Measurements from ENCODE around the gene ITGA1. TPM values are rescaled to one million over a fixed set of nuclear protein-coding genes. Genes with fewer than 3 reads are reported as not detected.

Gene ITGA1
- total RNA-seq, 3 donors from 2014 or later: 2.1 to 6.3 (median 4.7) TPM

GRCh38 chr5:52783226-52783959 lies 4.3 kb upstream of the ITGA1 start:
- peaks cover 18% of the 10 kb centered on the region for H3K4me1 Mint-ChIP-seq (ENCODE audit: low read depth)
- no peaks in the 10 kb centered on the region for H3K36me3 Mint-ChIP-seq (ENCODE audit: insufficient read depth)
- no peaks in the 10 kb centered on the region for H3K9me3 Mint-ChIP-seq
- no peak overlapping the region for H3K4me3 Mint-ChIP-seq
- peaks cover 10% of the 10 kb centered on the region for H3K27me3 Mint-ChIP-seq (ENCODE audit: low read depth)
- DNase-seq (no peak), ATAC-seq (no peak)

- no peak for ATAC-seq
- peaks cover 19% of the 10 kb centered on the region for H3K4me1 Mint-ChIP-seq (ENCODE audit: low read depth)
- H3K36me3 Mint-ChIP-seq (ENCODE audit: insufficient read depth): no peaks in the 10 kb centered on the region
- no peak for DNase-seq
- no peaks in the 10 kb centered on the region for H3K9me3 Mint-ChIP-seq
- no peak overlapping the region for H3K4me3 Mint-ChIP-seq
- H3K27me3 Mint-ChIP-seq (ENCODE audit: low read depth): peaks cover 10% of the 10 kb centered on the region
Measured at GRCh38 chr5:52784737-52785136, 3.0 kb upstream of the ITGA1 start.

- ATAC-seq (no peak), DNase-seq (no peak)
- peaks cover 10% of the 10 kb centered on the region for H3K27me3 Mint-ChIP-seq (ENCODE audit: low read depth)
- H3K36me3 Mint-ChIP-seq (ENCODE audit: insufficient read depth): no peaks in the 10 kb centered on the region
- no peaks in the 10 kb centered on the region for H3K9me3 Mint-ChIP-seq
- H3K4me3 Mint-ChIP-seq: peak overlapping the region; percentile 47
- peaks cover 28% of the 10 kb centered on the region for H3K4me1 Mint-ChIP-seq (ENCODE audit: low read depth)
Measured at GRCh38 chr5:52786391-52786790, 1.3 kb upstream of the ITGA1 start.

- Mint-ChIP-seq H3K9me3 (no peaks in the 10 kb centered on the region), H3K4me1 (ENCODE audit: low read depth) (peaks cover 28% of the 10 kb centered on the region), H3K4me3 (peak overlapping the region; percentile 89), H3K36me3 (ENCODE audit: insufficient read depth) (no peaks in the 10 kb centered on the region), H3K27me3 (ENCODE audit: low read depth) (peaks cover 10% of the 10 kb centered on the region)
- ATAC-seq: no peak
- peak; percentile 45 for DNase-seq
Measured at GRCh38 chr5:52786949-52787599, 642 bp upstream of the ITGA1 start.

GRCh38 chr5:52788505-52788821 lies 747 bp downstream of the ITGA1 start:
- no peak for ATAC-seq
- DNase-seq: no peak

GRCh38 chr5:52789378-52789777 lies 1.7 kb downstream of the ITGA1 start:
- H3K9me3 Mint-ChIP-seq: no peaks in the 10 kb centered on the region
- peak overlapping the region; percentile 89 for H3K4me3 Mint-ChIP-seq
- H3K4me1 Mint-ChIP-seq (ENCODE audit: low read depth): peaks cover 28% of the 10 kb centered on the region
- peaks cover 10% of the 10 kb centered on the region for H3K27me3 Mint-ChIP-seq (ENCODE audit: low read depth)
- ATAC-seq (no peak), DNase-seq (no peak)
- no peaks in the 10 kb centered on the region for H3K36me3 Mint-ChIP-seq (ENCODE audit: insufficient read depth)

More at GRCh38 chr5:52788505-52788821, 747 bp downstream of the ITGA1 start:
- no peaks in the 10 kb centered on the region for H3K9me3 Mint-ChIP-seq
- no peaks in the 10 kb centered on the region for H3K36me3 Mint-ChIP-seq (ENCODE audit: insufficient read depth)
- peaks cover 10% of the 10 kb centered on the region for H3K27me3 Mint-ChIP-seq (ENCODE audit: low read depth)
- H3K4me1 Mint-ChIP-seq (ENCODE audit: low read depth): peaks cover 26% of the 10 kb centered on the region
- peak overlapping the region; percentile 89 for H3K4me3 Mint-ChIP-seq

GRCh38 chr5:52789851-52790250 lies 2.1 kb downstream of the ITGA1 start:
- H3K4me1 Mint-ChIP-seq (ENCODE audit: low read depth): peaks cover 28% of the 10 kb centered on the region
- H3K27me3 Mint-ChIP-seq (ENCODE audit: low read depth): peaks cover 10% of the 10 kb centered on the region
- no peak for ATAC-seq
- no peaks in the 10 kb centered on the region for H3K36me3 Mint-ChIP-seq (ENCODE audit: insufficient read depth)
- peak overlapping the region; percentile 89 for H3K4me3 Mint-ChIP-seq
- no peaks in the 10 kb centered on the region for H3K9me3 Mint-ChIP-seq
- DNase-seq: no peak

GRCh38 chr5:52791366-52791765 lies 3.6 kb downstream of the ITGA1 start:
- Mint-ChIP-seq H3K27me3 (ENCODE audit: low read depth) (peaks cover 8% of the 10 kb centered on the region), H3K9me3 (no peaks in the 10 kb centered on the region), H3K4me1 (ENCODE audit: low read depth) (peaks cover 26% of the 10 kb centered on the region), H3K4me3 (no peak overlapping the region), H3K36me3 (ENCODE audit: insufficient read depth) (no peaks in the 10 kb centered on the region)
- ATAC-seq (no peak), DNase-seq (no peak)

GRCh38 chr5:52794519-52794918 lies 6.8 kb downstream of the ITGA1 start:
- no peak for DNase-seq
- no peak for ATAC-seq
- no peaks in the 10 kb centered on the region for H3K27me3 Mint-ChIP-seq (ENCODE audit: low read depth)
- peaks cover 31% of the 10 kb centered on the region for H3K4me1 Mint-ChIP-seq (ENCODE audit: low read depth)
- no peaks in the 10 kb centered on the region for H3K36me3 Mint-ChIP-seq (ENCODE audit: insufficient read depth)
- no peaks in the 10 kb centered on the region for H3K9me3 Mint-ChIP-seq
- H3K4me3 Mint-ChIP-seq: no peak overlapping the region

- Mint-ChIP-seq H3K4me1 (ENCODE audit: low read depth) (peaks cover 29% of the 10 kb centered on the region), H3K4me3 (no peak overlapping the region), H3K36me3 (ENCODE audit: insufficient read depth) (peaks cover 5% of the 10 kb centered on the region), H3K27me3 (ENCODE audit: low read depth) (no peaks in the 10 kb centered on the region), H3K9me3 (no peaks in the 10 kb centered on the region)
- ATAC-seq: no peak
- no peak for DNase-seq
Measured at GRCh38 chr5:52796031-52796430, 8.3 kb downstream of the ITGA1 start.

- Mint-ChIP-seq H3K27me3 (ENCODE audit: low read depth) (no peaks in the 10 kb centered on the region), H3K4me3 (no peak overlapping the region), H3K36me3 (ENCODE audit: insufficient read depth) (peaks cover 10% of the 10 kb centered on the region), H3K9me3 (no peaks in the 10 kb centered on the region), H3K4me1 (ENCODE audit: low read depth) (peaks cover 34% of the 10 kb centered on the region)
- ATAC-seq: no peak
- DNase-seq: no peak
Measured at GRCh38 chr5:52796516-52797103, 8.9 kb downstream of the ITGA1 start.

GRCh38 chr5:52798938-52799337 lies 11.2 kb downstream of the ITGA1 start:
- Mint-ChIP-seq H3K27me3 (ENCODE audit: low read depth) (no peaks in the 10 kb centered on the region), H3K36me3 (ENCODE audit: insufficient read depth) (peaks cover 15% of the 10 kb centered on the region), H3K4me3 (peak overlapping the region; percentile 96), H3K9me3 (no peaks in the 10 kb centered on the region), H3K4me1 (ENCODE audit: low read depth) (peaks cover 46% of the 10 kb centered on the region)
- DNase-seq (no peak), ATAC-seq (no peak)

- peak overlapping the region; percentile 96 for H3K4me3 Mint-ChIP-seq
- H3K9me3 Mint-ChIP-seq: no peaks in the 10 kb centered on the region
- H3K4me1 Mint-ChIP-seq (ENCODE audit: low read depth): peaks cover 51% of the 10 kb centered on the region
- H3K27me3 Mint-ChIP-seq (ENCODE audit: low read depth): no peaks in the 10 kb centered on the region
- DNase-seq (no peak), ATAC-seq (peak; percentile 19 to 30)
- H3K36me3 Mint-ChIP-seq (ENCODE audit: insufficient read depth): peaks cover 20% of the 10 kb centered on the region
Measured at GRCh38 chr5:52799358-52799982, 11.8 kb downstream of the ITGA1 start.

- H3K36me3 Mint-ChIP-seq (ENCODE audit: insufficient read depth): peaks cover 24% of the 10 kb centered on the region
- no peaks in the 10 kb centered on the region for H3K9me3 Mint-ChIP-seq
- peak overlapping the region; percentile 96 for H3K4me3 Mint-ChIP-seq
- H3K4me1 Mint-ChIP-seq (ENCODE audit: low read depth): peaks cover 55% of the 10 kb centered on the region
- H3K27me3 Mint-ChIP-seq (ENCODE audit: low read depth): no peaks in the 10 kb centered on the region
- ATAC-seq (peak; percentile 91 to 92), DNase-seq (peak; percentile 94)
Measured at GRCh38 chr5:52799983-52800393, 12.3 kb downstream of the ITGA1 start.
